RWPE2 (cell line): ENCODE measurements around the gene GGTA1.

Experiments used
- ATAC-seq: fragments of 200-7000 bp; cut with Tn5 transposase; 3 replicates; pipeline ENCODE4 v1.9.1; 2021; ENCODE audit warnings: low read depth
- DNase-seq: peaks from one replicate; pipeline ENCODE4 v3.0.0-alpha.2; 2020; ENCODE audit warnings: low spot score
- H3K27ac ChIP-seq: fragments of 450-650 bp; 2 replicates; pipeline ENCODE4 v1.5.1; 2017; ENCODE audit warnings: mild to moderate bottlenecking; ENCODE audit not compliant: poor library complexity, severe bottlenecking
- H3K27me3 ChIP-seq: fragments of 250-450 bp; sonication (Bioruptor Pico); 2 replicates; pipeline ENCODE4 v1.5.1; 2021; ENCODE audit warnings: mild to moderate bottlenecking, moderate library complexity; ENCODE audit not compliant: insufficient read depth, poor library complexity, severe bottlenecking
- H3K36me3 ChIP-seq: fragments of 250-450 bp; sonication (Bioruptor Pico); 2 replicates; pipeline ENCODE4 v1.5.1; 2020; ENCODE audit warnings: low read depth, mild to moderate bottlenecking, moderate library complexity
- H3K4me1 ChIP-seq: fragments of 250-450 bp; sonication (Bioruptor Pico); 2 replicates; pipeline ENCODE4 v1.5.1; 2021; ENCODE audit warnings: mild to moderate bottlenecking, moderate library complexity; ENCODE audit not compliant: insufficient read depth, poor library complexity, severe bottlenecking
- H3K4me3 ChIP-seq: fragments of 250-450 bp; sonication (Bioruptor Pico); 2 replicates; pipeline ENCODE4 v1.5.1; 2021; ENCODE audit warnings: mild to moderate bottlenecking, moderate library complexity; ENCODE audit not compliant: severe bottlenecking
- H3K9me3 ChIP-seq: fragments of 250-450 bp; sonication (Bioruptor Pico); 2 replicates; pipeline ENCODE4 v1.5.1; 2021; ENCODE audit warnings: mild to moderate bottlenecking, moderate library complexity; ENCODE audit not compliant: severe bottlenecking
- CTCF ChIP-seq: fragments of 450-650 bp; IDR thresholded peaks from one replicate; pipeline ENCODE4 v1.5.1; 2017; ENCODE audit warnings: mild to moderate bottlenecking, moderate library complexity; ENCODE audit not compliant: poor library complexity, severe bottlenecking

GGTA1 gene

GRCh38 chr9:121474231-121474947 is 25.3 kb downstream of the GGTA1 start:
- no peaks in the 10 kb centered on the region for H3K9me3 ChIP-seq
- no peak overlapping the region for H3K4me3 ChIP-seq
- H3K27ac ChIP-seq = no peak overlapping the region
- no peak for ATAC-seq
- H3K27me3 ChIP-seq = peaks cover 3% of the 10 kb centered on the region
- H3K4me1 ChIP-seq = no peaks in the 10 kb centered on the region
- TF ChIP-seq CTCF = no peak
- H3K36me3 ChIP-seq = no peaks in the 10 kb centered on the region
- no peak for DNase-seq

DNA sequence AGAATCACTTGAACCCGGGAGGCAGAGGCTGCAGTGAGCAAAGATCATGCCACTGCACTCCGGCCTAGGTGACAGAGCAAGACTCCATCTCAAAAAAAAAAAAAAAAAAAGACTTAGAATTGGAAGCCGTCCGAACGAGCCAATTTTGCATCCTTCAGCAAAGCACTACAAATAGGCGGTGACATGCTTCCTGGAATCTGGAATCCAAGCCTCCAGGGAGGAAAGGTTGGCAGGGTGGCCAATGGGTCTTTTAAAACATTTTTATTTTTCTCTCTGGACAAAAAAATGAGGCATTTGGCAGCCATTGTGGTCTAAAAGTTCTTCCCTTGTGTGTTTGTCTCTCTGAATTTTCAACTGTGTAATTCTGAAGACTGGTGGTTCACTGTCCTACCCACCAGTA is 26.4 kb downstream of the GGTA1 start:
- DNase-seq (no peak), ATAC-seq (no peak)
- Histone ChIP-seq H3K27ac (no peak overlapping the region), H3K4me3 (no peak overlapping the region), H3K36me3 (no peaks in the 10 kb centered on the region), H3K9me3 (no peaks in the 10 kb centered on the region), H3K27me3 (peaks cover 7% of the 10 kb centered on the region), H3K4me1 (no peaks in the 10 kb centered on the region)
- TF ChIP-seq CTCF = no peak

DNA sequence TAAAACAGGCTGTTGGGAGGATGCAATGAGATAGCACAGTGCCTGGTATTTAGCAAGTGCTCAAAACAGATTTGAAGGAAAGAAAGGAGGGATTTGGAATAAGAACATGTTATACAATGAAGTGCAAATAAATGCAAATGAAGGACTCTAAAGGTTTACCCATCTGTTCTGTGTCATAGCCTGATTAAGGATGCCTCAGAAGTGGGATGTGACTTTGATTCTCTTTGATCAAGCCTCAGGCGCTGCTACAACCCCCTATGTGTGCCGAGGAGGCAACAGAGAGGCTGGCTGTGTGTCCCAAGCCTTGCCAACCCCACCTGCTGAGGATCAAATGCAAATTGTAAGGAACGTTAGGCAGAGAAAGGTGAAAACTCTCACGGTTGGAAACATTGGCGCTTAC is 27.2 kb downstream of the GGTA1 start:
- H3K27me3 ChIP-seq = peaks cover 9% of the 10 kb centered on the region

DNA sequence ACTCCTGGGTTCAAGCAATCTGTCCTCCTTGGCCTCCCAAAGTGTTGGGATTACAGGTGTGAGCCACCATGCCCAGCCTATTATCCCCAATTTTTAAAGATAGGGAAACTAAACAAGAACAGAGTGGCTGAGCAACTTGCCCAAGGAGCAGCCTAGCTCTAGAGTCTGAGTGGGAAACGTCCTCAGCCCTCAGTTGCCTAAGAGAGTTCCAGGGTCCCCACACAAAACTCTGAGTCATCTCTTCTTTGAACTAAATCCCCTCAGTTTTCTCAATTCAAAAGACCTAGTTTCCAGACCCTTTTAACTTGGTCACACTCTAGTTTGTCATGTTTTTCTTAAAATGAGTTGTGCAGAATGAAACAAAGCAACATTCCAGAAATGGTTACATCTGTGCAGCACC is 33.5 kb downstream of the GGTA1 start:
- H3K4me3 ChIP-seq = no peak overlapping the region
- ATAC-seq (no peak), DNase-seq (no peak)
- no peak for TF ChIP-seq CTCF
- peaks cover 7% of the 10 kb centered on the region for H3K27me3 ChIP-seq
- H3K27ac ChIP-seq = no peak overlapping the region
- H3K4me1 ChIP-seq = no peaks in the 10 kb centered on the region
- no peaks in the 10 kb centered on the region for H3K9me3 ChIP-seq
- no peaks in the 10 kb centered on the region for H3K36me3 ChIP-seq

More for the DNA sequence above, 27.2 kb downstream of the GGTA1 start:
- no peaks in the 10 kb centered on the region for H3K9me3 ChIP-seq
- no peaks in the 10 kb centered on the region for H3K4me1 ChIP-seq
- no peak overlapping the region for H3K4me3 ChIP-seq
- no peak overlapping the region for H3K27ac ChIP-seq
- H3K36me3 ChIP-seq = no peaks in the 10 kb centered on the region
- no peak for TF ChIP-seq CTCF
- DNase-seq (no peak), ATAC-seq (no peak)

- DNase-seq (no peak), ATAC-seq (no peak)
- no peak overlapping the region for H3K27ac ChIP-seq
- no peaks in the 10 kb centered on the region for H3K9me3 ChIP-seq
- H3K4me3 ChIP-seq = no peak overlapping the region
- H3K4me1 ChIP-seq = no peaks in the 10 kb centered on the region
- no peak for TF ChIP-seq CTCF
- H3K36me3 ChIP-seq = no peaks in the 10 kb centered on the region
- H3K27me3 ChIP-seq = peaks cover 7% of the 10 kb centered on the region
Observed at GRCh38 chr9:121464968-121465367, 34.7 kb downstream of the GGTA1 start.
